Fibroblast of the aortic adventitia (primary cell): ENCODE data around the gene RECK. TPM values are rescaled to one million over a fixed set of nuclear protein-coding genes. Genes with fewer than 3 reads are reported as not detected.

Source experiments
- DNase-seq: peaks from one replicate; pipeline ENCODE4 v3.0.0-alpha.2; 2010; ENCODE audit warnings: low read depth
- H3K4me3 ChIP-seq: 2 replicates; pipeline ENCODE4 v1.5.1; 2011; ENCODE audit warnings: low read depth, mild to moderate bottlenecking, control low read depth, low read length, moderate library complexity
- total RNA-seq: library from RNA; depleted of rRNA; stranded (reverse); fragments of >200 nt; gene quantifications from 2 replicates; pipeline ENCODE4 v1.2.3, GENCODE V29; 2012; ENCODE audit warnings: low replicate concordance
- TF ChIP-seq, protein P1 (sequence below): IDR thresholded peaks from 2 replicates; pipeline ENCODE4 v1.5.1; 2011; ENCODE audit warnings: mild to moderate bottlenecking, low read length, control low read depth, inconsistent platforms; ENCODE audit not compliant: insufficient read depth

Gene RECK
- total RNA-seq, 1 donor: 61.8 TPM

DNA sequence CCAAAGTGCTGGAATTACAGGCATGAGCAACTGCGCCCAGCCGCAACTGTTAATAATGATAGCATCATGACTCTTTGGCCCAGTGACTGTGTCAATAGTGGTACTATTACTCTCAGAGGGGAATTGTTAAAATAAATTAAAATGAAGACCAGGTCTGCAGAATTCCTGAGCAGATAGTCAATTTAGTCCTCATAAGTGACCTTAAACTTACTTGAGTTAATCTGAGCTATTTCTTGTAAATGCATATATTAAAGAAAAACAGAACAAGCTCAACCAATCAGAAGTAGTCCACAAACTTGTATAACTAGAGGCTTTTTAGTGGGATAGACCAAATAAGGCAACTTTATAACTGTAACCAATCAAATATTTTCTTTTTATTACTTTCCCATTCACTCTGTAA lies 1.7 kb upstream of the RECK start:
- H3K4me3 ChIP-seq: no peak overlapping the region
- no peak for DNase-seq
- TF ChIP-seq, protein P1, sequence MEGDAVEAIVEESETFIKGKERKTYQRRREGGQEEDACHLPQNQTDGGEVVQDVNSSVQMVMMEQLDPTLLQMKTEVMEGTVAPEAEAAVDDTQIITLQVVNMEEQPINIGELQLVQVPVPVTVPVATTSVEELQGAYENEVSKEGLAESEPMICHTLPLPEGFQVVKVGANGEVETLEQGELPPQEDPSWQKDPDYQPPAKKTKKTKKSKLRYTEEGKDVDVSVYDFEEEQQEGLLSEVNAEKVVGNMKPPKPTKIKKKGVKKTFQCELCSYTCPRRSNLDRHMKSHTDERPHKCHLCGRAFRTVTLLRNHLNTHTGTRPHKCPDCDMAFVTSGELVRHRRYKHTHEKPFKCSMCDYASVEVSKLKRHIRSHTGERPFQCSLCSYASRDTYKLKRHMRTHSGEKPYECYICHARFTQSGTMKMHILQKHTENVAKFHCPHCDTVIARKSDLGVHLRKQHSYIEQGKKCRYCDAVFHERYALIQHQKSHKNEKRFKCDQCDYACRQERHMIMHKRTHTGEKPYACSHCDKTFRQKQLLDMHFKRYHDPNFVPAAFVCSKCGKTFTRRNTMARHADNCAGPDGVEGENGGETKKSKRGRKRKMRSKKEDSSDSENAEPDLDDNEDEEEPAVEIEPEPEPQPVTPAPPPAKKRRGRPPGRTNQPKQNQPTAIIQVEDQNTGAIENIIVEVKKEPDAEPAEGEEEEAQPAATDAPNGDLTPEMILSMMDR: no peak

DNA sequence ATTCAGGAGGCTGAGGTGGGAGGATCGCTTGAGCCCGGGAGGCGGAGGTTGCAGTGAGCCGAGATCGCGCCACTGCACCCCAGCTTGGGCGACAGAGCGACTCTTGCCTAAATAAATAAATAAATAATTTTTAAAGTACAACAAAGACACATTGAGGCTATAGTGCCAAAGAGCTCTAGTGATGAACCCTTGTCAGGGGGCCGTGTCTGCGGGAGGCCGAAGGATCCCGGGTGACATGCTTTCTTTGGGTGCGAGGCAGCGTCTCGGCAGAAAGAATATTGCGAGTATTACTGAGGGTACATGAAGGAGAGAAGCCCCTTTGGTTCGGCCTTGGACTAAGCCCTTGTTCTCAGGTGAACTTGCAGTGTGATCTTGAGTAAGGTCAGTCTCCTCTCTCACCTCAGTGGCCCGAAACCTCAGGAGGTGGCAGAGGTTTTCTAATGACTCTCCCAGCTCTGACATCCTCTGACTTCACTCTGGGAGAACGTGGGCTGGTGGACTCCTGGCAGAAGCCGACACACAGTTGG lies 397 bp upstream of the RECK start:
- TF ChIP-seq, protein P1: no peak
- no peak for DNase-seq
- peak overlapping the region; percentile 66 for H3K4me3 ChIP-seq

DNA sequence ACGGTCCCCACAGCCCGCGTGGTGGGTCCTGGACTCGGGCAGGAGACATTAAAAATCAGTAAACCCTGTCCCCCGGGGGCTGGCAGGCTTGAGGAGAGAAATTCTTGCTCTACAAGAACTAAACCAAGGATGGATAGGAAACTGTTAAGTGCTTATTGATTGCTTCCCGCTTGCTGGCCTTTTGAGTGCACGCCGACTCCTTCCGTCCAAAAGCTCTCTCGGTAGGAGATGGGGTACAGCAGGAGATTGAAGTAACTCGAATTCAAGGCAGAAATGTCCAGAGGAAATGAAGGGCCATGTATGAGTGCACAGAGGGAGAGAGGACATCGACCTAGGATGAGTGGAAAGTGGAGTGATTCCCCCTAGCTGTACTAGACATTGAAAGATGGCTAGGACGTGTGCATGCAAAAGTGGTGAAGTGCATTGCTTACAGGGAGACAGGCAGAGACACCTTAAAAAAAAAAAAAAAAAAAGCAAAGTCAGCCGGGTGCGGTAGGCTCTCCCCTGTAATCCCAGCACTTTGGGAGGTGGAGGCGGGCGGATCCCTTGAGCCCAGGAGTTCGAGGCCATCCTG lies 923 bp downstream of the RECK start:
- DNase-seq: peak; percentile 45
- H3K4me3 ChIP-seq: peak overlapping the region; percentile 66
- TF ChIP-seq, protein P1: no peak

DNA sequence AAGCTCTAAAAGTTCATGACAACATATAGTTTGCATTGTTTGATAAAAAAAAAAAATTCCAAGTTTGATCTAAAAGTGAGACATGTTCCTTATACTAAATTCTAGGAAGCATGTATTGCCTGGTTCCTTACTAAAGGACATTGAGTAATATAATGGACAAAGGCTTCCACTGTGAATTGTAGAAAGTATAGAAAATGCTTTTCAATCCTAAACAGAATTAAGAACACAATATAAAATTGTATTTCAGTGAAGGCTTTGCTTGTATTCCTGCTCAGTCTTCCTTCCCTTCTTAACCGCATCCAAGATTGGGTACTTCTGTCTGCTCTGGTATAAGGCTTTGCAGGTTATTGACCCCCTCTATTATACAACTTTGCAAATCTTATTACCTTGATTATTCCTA lies 2.4 kb downstream of the RECK start:
- TF ChIP-seq, protein P1: no peak
- peak overlapping the region; percentile 66 for H3K4me3 ChIP-seq
- DNase-seq: no peak

DNA sequence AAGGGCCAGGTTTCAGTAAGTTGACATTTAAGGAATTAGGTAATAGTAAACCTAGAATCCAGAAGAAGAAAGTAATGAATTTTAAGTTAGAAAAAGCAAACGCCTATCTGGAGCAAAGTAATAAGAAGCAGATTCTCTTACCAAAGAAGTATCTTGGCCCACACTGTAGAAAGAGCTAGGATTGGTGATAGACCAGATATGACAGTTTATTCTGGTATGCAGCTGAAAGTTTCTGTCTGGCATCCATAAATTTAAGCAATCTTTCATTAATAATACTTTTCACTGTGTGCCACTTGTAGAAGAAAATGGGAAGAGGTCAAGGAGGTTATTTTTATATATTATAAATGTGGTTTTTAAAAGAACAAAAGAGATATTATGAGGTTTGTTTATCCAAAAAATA lies 3.0 kb downstream of the RECK start:
- DNase-seq: peak; percentile 89
- H3K4me3 ChIP-seq: peak overlapping the region; percentile 66
- TF ChIP-seq, protein P1: no peak

DNA sequence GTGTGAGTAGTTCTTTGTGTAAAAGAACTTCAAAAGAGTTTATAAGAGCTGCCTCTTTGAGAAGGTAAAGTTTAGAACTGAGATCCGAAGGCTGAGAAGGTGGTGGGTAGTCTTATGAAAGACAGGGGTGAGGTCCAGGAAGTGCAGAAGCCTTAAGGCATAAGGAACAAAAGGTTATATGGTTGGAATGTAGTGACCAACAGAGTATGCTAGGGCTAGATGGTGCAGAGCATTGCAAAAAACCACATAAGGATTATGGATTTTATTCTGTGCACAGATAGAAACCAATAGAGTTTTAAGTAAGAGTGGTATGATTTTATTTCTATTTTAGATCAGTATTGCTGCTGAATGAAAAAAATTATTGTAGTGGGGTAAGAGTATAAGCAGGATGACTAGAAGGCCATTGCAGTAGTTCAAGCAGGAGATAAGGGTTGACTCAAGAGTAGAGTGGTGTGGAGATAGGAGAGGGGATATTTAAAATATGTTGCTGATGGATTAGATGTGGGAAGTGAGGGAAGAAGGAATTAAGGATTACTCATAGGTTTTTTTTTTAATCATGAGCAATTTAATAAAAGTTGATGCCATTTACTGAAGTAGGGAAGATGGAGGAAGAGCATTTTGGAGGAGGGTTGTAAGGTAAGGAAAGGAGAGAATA lies 3.7 kb downstream of the RECK start:
- no peak overlapping the region for H3K4me3 ChIP-seq
- TF ChIP-seq, protein P1: no peak

More for the DNA sequence above, 3.7 kb downstream of the RECK start:
- DNase-seq: peak; percentile 83
